PFSK-1 (cell line): ENCODE measurements around the gene CHRM4.

Experiments
- FOXP2 ChIP-seq: optimal IDR thresholded peaks from 2 replicates; pipeline ENCODE3; 2011; ENCODE audit warnings: borderline replicate concordance, control low read depth, inconsistent platforms; ENCODE audit not compliant: insufficient read depth; ENCODE audit errors: extremely low read length, extremely low read depth
- POLR2AphosphoS5 ChIP-seq: IDR thresholded peaks from 2 replicates; pipeline ENCODE4 v1.6.1; 2012; ENCODE audit warnings: low read depth, mild to moderate bottlenecking, control low read depth, low read length, moderate library complexity
- SIN3A ChIP-seq: IDR thresholded peaks from 2 replicates; pipeline ENCODE4 v1.6.1; 2012; ENCODE audit warnings: mild to moderate bottlenecking, low read length, moderate library complexity, borderline replicate concordance; ENCODE audit not compliant: insufficient read depth
- TAF1 ChIP-seq: IDR thresholded peaks from 2 replicates; pipeline ENCODE4 v1.6.1; 2012; ENCODE audit warnings: low read length, control low read depth, borderline replicate concordance; ENCODE audit not compliant: insufficient read depth
- TF ChIP-seq, protein P1 (sequence below), 2 experiments: IDR thresholded peaks; 2 replicates each; pipeline versions ENCODE4 v1.6.1 to v1.8.0; 2011 to 2012; ENCODE audit warnings: low read depth in 2 of 2, low read length in 2 of 2, control low read depth in 1 of 2, inconsistent platforms in 1 of 2, mild to moderate bottlenecking in 1 of 2, moderate library complexity in 1 of 2; ENCODE audit not compliant: insufficient read depth in 1 of 2

The CHRM4 gene

DNA sequence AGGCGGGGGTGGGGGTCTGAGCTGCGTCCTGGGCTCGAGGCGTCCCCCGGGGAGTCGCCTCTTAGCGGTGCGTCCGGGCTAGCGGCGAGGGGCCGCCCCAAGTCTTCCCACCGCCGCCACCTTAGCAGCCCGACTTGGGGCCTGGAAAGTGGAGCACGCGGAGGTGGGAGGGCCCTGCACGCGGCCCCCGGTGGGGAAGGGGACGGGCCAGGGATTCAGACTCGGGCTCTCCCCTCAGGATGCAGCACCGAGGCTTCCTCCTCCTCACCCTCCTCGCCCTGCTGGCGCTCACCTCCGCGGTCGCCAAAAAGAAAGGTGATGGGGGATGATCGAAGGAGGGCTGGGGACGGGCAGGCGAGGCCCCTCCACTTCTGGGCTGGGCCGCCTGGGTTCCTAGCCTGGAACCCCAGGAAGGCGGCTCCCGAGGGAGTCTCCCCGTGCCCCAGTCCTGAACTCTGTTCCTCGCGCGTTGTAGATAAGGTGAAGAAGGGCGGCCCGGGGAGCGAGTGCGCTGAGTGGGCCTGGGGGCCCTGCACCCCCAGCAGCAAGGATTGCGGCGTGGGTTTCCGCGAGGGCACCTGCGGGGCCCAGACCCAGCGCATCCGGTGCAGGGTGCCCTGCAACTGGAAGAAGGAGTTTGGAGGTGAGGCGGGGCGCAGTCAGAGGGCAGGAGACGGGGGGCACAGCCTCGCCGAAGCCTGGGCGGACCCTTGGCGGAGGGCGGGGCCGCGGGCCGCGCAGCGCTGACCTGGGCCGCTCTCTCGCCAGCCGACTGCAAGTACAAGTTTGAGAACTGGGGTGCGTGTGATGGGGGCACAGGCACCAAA, 9.5 kb downstream of the CHRM4 start:
- no peak for TF ChIP-seq FOXP2
- no peak for TF ChIP-seq POLR2AphosphoS5
- TF ChIP-seq, protein P1, sequence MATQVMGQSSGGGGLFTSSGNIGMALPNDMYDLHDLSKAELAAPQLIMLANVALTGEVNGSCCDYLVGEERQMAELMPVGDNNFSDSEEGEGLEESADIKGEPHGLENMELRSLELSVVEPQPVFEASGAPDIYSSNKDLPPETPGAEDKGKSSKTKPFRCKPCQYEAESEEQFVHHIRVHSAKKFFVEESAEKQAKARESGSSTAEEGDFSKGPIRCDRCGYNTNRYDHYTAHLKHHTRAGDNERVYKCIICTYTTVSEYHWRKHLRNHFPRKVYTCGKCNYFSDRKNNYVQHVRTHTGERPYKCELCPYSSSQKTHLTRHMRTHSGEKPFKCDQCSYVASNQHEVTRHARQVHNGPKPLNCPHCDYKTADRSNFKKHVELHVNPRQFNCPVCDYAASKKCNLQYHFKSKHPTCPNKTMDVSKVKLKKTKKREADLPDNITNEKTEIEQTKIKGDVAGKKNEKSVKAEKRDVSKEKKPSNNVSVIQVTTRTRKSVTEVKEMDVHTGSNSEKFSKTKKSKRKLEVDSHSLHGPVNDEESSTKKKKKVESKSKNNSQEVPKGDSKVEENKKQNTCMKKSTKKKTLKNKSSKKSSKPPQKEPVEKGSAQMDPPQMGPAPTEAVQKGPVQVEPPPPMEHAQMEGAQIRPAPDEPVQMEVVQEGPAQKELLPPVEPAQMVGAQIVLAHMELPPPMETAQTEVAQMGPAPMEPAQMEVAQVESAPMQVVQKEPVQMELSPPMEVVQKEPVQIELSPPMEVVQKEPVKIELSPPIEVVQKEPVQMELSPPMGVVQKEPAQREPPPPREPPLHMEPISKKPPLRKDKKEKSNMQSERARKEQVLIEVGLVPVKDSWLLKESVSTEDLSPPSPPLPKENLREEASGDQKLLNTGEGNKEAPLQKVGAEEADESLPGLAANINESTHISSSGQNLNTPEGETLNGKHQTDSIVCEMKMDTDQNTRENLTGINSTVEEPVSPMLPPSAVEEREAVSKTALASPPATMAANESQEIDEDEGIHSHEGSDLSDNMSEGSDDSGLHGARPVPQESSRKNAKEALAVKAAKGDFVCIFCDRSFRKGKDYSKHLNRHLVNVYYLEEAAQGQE (IDR thresholded peaks at IDR 0.05; ENCODE audit: insufficient read depth in 1 of 2, low read depth in 2 of 2, low read length in 2 of 2): no peak
- no peak for TF ChIP-seq TAF1
- no peak for TF ChIP-seq SIN3A

- TF ChIP-seq SIN3A: no peak
- TF ChIP-seq, protein P1 (IDR thresholded peaks at IDR 0.05; ENCODE audit: insufficient read depth in 1 of 2, low read depth in 2 of 2, low read length in 2 of 2): no peak
- TF ChIP-seq FOXP2: no peak
- no peak; the same call in 1 of the 2 replicates for TF ChIP-seq POLR2AphosphoS5
- no peak for TF ChIP-seq TAF1
Measured at GRCh38 chr11:46381048-46381818, 10.3 kb downstream of the CHRM4 start, which contains the start of gene MDK. Gene MDK, plus strand, starts transcription at chr11:46381669. Its CDS starts 389 bp downstream, at chr11:46382058.

- no peak for TF ChIP-seq TAF1
- TF ChIP-seq FOXP2: no peak
- peak; percentile 34; the same call in 1 of the 2 replicates for TF ChIP-seq POLR2AphosphoS5
- TF ChIP-seq, protein P1 (IDR thresholded peaks at IDR 0.05; ENCODE audit: insufficient read depth in 1 of 2, low read depth in 2 of 2, low read length in 2 of 2): no peak
- peak; percentile 20; the same call in 1 of the 2 replicates for TF ChIP-seq SIN3A
Measured at GRCh38 chr11:46380340-46381047, 11.1 kb downstream of the CHRM4 start.

DNA sequence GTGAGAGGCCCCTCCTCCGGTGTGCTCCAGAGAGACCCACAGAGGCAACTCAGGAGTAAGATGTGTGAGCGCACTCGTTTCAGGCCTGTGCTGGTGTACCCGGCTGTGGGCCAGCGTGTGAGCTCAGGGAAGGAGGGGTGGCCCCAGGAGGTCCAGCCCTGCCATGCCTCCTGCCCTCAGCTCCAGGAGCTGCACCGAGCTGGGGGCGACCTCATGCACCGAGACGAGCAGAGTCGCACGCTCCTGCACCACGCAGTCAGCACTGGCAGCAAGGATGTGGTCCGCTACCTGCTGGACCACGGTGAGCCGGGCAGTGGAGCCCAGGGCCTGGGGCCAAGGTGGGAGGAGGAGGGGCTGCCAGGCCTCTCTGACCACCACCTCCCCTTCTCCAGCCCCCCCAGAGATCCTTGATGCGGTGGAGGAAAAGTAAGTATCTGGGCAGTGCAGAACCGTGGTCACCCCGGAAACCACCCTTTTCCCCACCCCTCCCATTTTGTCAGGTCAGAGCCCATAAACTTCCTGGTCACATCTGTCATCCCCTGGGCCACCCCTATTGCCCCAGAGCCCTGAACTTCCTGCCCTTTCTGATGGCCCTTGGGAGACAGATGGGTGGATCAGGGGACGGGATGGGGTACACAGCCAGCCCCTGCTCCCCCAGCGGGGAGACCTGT, 12.6 kb downstream of the CHRM4 start:
- no peak for TF ChIP-seq POLR2AphosphoS5
- no peak for TF ChIP-seq TAF1
- TF ChIP-seq FOXP2: no peak
- TF ChIP-seq, protein P1 (IDR thresholded peaks at IDR 0.05; ENCODE audit: insufficient read depth in 1 of 2, low read depth in 2 of 2, low read length in 2 of 2): no peak
- TF ChIP-seq SIN3A: no peak
